Keratinocyte (primary cell): ENCODE measurements around the gene ZNF543. TPM values are rescaled to one million over a fixed set of nuclear protein-coding genes. Genes with fewer than 3 reads are reported as not detected.
"Not testable (repeated sequence)": the region's sequence is repeated elsewhere in the genome, so short reads cannot be mapped to it uniquely, and the experiment has no call there.

Experiments used
- DNase-seq: peaks from one replicate; pipeline ENCODE4 v3.0.0-alpha.2; 2011; ENCODE audit warnings: low read depth, missing footprints, low spot score
- FAIRE-seq: peaks from 2 replicates; lab custom pipeline; 2011; peaks lifted over from hg19 to GRCh38; lab: Jason Lieb, UNC
- H2AFZ ChIP-seq: 2 replicates; pipeline ENCODE4 v1.6.0; 2012; ENCODE audit warnings: low read length, control low read depth, inconsistent platforms; ENCODE audit not compliant: control insufficient read depth
- H3K27ac ChIP-seq: 2 replicates; pipeline ENCODE4 v1.5.1; 2011; ENCODE audit warnings: low read length; ENCODE audit not compliant: control insufficient read depth, insufficient read depth
- H3K27me3 ChIP-seq: 3 replicates; pipeline ENCODE4 v1.6.0; 2011; ENCODE audit warnings: low read length; ENCODE audit not compliant: control insufficient read depth, insufficient read depth; ENCODE audit errors: extremely low read depth
- H3K36me3 ChIP-seq, 2 experiments: 2 replicates in 1 of 2; 3 replicates in 1 of 2; pipeline ENCODE4 v1.5.1; 2011; ENCODE audit warnings: low read length in 2 of 2, mild to moderate bottlenecking in 1 of 2; ENCODE audit not compliant: control insufficient read depth in 2 of 2, insufficient read depth in 2 of 2; ENCODE audit errors: extremely low read depth in 1 of 2
- H3K4me1 ChIP-seq: 3 replicates; pipeline ENCODE4 v1.5.1; 2011; ENCODE audit warnings: low read length; ENCODE audit not compliant: control insufficient read depth, insufficient read depth; ENCODE audit errors: extremely low read depth
- H3K4me2 ChIP-seq: 3 replicates; pipeline ENCODE4 v1.6.0; 2011; ENCODE audit warnings: low read depth, low read length; ENCODE audit not compliant: control insufficient read depth, insufficient read depth; ENCODE audit errors: extremely low read depth
- H3K4me3 ChIP-seq, 3 experiments: fragments of 200-600 bp in 1 of 3; sonication (generic) in 1 of 3; 2 replicates in 2 of 3; 3 replicates in 1 of 3; pipeline ENCODE4 v1.5.1; 2011 to 2016; ENCODE audit warnings: low read length in 3 of 3, mild to moderate bottlenecking in 3 of 3, control low read depth in 2 of 3, inconsistent platforms in 1 of 3, low read depth in 1 of 3, mixed read lengths in 1 of 3, mixed run types in 1 of 3, moderate library complexity in 1 of 3; ENCODE audit not compliant: control insufficient read depth in 2 of 3, insufficient read depth in 2 of 3; ENCODE audit errors: extremely low read depth in 1 of 3
- H3K79me2 ChIP-seq: 2 replicates; pipeline ENCODE4 v1.6.0; 2012; ENCODE audit warnings: low read length; ENCODE audit not compliant: control insufficient read depth, insufficient read depth
- H3K9ac ChIP-seq: 3 replicates; pipeline ENCODE4 v1.6.0; 2011; ENCODE audit warnings: low read length; ENCODE audit not compliant: control insufficient read depth, insufficient read depth; ENCODE audit errors: extremely low read depth
- H3K9me1 ChIP-seq: 3 replicates; pipeline ENCODE4 v1.6.0; 2011; ENCODE audit warnings: low read length; ENCODE audit not compliant: control insufficient read depth, insufficient read depth; ENCODE audit errors: extremely low read depth
- H3K9me3 ChIP-seq: 2 replicates; pipeline ENCODE4 v1.5.1; 2012; ENCODE audit warnings: low read depth, low read length; ENCODE audit not compliant: control insufficient read depth
- H4K20me1 ChIP-seq: 3 replicates; pipeline ENCODE4 v1.6.0; 2011; ENCODE audit warnings: low read length; ENCODE audit not compliant: control insufficient read depth, insufficient read depth; ENCODE audit errors: extremely low read depth
- EZH2 ChIP-seq: IDR thresholded peaks from one replicate; pipeline ENCODE4 v1.6.1; 2012; ENCODE audit warnings: inconsistent platforms, mild to moderate bottlenecking, low read length, moderate library complexity
- dilution Hi-C: fragments of 300-500 bp; cut with MboI; formaldehyde crosslinking; loops from one replicate; pipeline ENCODE4 v1.7.0; 2020; ENCODE audit warnings: low sequenced_read_pairs; ENCODE audit not compliant: extremely low pct_ligation_motif_present
- polyA plus RNA-seq, 5 experiments: library from polyadenylated mRNA; depleted of rRNA in 3 of 5; stranded (reverse) in 3 of 5; stranded (forward) in 1 of 5; unstranded in 1 of 5; fragments of >200 nt; gene quantifications; 1 replicate in 1 of 5; 2 replicates in 3 of 5; 3 replicates in 1 of 5; pipeline versions ENCODE4 v1.2.1 to v1.2.3, GENCODE V29; 2011 to 2012; ENCODE audit warnings: missing spikeins in 2 of 5, low read depth in 1 of 5, low replicate concordance in 1 of 5
- TF ChIP-seq, protein P1 (sequence below), 3 experiments: IDR thresholded peaks in 1 of 3; conservative IDR thresholded peaks in 1 of 3; optimal IDR thresholded peaks in 1 of 3; 2 replicates in 2 of 3; 3 replicates in 1 of 3; pipeline versions ENCODE3 to v1.5.1; 2011; ENCODE audit warnings: low read length in 3 of 3, mild to moderate bottlenecking in 3 of 3, moderate library complexity in 2 of 3, control low read depth in 1 of 3, inconsistent platforms in 1 of 3; ENCODE audit not compliant: insufficient read depth in 2 of 3; ENCODE audit errors: extremely low read depth in 1 of 3

Gene ZNF543
- polyA plus RNA-seq, 1 donor (not counting 4 experiments of a cell fraction or from before 2014, with no cell fraction given), result 2.5 TPM

DNA sequence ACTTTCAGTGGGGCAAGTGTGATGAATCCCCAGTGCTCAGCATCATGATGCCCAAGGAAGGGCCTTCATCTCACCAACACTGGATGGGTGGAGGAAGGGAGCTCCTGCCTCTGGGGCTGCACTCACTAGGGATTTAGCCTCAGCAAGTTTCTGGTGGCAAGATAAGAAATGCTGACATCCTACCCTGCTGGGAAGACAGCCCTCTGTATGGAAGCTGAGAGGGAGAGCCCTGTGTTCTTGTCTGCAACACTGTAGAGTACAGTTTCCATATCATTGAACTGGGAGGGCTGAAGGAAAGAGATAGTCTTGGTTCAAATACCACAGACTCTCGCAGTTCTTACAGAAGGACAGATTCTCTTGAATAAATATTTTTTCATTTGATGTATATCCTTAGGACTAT, 47.3 kb upstream of the ZNF543 start:
- H3K4me2 ChIP-seq, result no peak overlapping the region
- H3K36me3 ChIP-seq, result peaks cover 0 to 1% of the 10 kb centered on the region in 2 experiments
- no peak overlapping the region for H3K27ac ChIP-seq
- no peak overlapping the region for H3K9ac ChIP-seq
- no peaks in the 10 kb centered on the region for H3K27me3 ChIP-seq
- no peak for FAIRE-seq
- H3K4me3 ChIP-seq, result no peak overlapping the region
- no peak overlapping the region for H2AFZ ChIP-seq
- no peaks in the 10 kb centered on the region for H3K79me2 ChIP-seq
- dilution Hi-C loops, result no loop called here
- no peaks in the 10 kb centered on the region for H3K9me3 ChIP-seq
- peaks cover 11% of the 10 kb centered on the region for H3K4me1 ChIP-seq
- H4K20me1 ChIP-seq, result no peaks in the 10 kb centered on the region
- TF ChIP-seq, protein P1, sequence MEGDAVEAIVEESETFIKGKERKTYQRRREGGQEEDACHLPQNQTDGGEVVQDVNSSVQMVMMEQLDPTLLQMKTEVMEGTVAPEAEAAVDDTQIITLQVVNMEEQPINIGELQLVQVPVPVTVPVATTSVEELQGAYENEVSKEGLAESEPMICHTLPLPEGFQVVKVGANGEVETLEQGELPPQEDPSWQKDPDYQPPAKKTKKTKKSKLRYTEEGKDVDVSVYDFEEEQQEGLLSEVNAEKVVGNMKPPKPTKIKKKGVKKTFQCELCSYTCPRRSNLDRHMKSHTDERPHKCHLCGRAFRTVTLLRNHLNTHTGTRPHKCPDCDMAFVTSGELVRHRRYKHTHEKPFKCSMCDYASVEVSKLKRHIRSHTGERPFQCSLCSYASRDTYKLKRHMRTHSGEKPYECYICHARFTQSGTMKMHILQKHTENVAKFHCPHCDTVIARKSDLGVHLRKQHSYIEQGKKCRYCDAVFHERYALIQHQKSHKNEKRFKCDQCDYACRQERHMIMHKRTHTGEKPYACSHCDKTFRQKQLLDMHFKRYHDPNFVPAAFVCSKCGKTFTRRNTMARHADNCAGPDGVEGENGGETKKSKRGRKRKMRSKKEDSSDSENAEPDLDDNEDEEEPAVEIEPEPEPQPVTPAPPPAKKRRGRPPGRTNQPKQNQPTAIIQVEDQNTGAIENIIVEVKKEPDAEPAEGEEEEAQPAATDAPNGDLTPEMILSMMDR (optimal IDR thresholded peaks at IDR 0.05 in 1 of 3, IDR thresholded peaks at IDR 0.05 in 1 of 3, conservative IDR thresholded peaks at IDR 0.05 in 1 of 3; ENCODE audit: extremely low read depth in 1 of 3, insufficient read depth in 2 of 3, low read length in 3 of 3), result no peak
- no peak for TF ChIP-seq EZH2
- H3K9me1 ChIP-seq, result no peaks in the 10 kb centered on the region
- no peak for DNase-seq

DNA sequence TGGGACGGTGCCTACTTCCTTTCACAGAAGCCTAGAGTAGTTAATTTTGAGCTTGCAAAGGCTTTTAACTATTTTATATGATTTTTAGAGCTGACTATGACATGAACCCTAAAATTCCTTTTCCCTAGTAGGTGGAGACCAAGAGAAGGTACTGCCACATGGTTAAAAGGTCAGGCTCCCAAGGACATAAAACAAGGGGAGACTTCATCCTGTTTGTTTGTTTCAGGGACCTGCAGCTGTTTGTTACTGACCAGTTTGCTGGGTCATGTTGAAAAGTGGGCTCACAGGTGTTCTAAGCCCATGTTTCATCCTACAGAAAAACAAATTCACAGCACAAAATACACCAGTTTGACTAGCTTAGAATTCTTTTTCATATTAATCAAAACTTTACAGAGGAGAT, 43.8 kb upstream of the ZNF543 start:
- H3K27ac ChIP-seq, result no peak overlapping the region
- FAIRE-seq (no peak), DNase-seq (no peak)
- H2AFZ ChIP-seq, result no peak overlapping the region
- TF ChIP-seq EZH2, result no peak
- TF ChIP-seq, protein P1 (optimal IDR thresholded peaks at IDR 0.05 in 1 of 3, IDR thresholded peaks at IDR 0.05 in 1 of 3, conservative IDR thresholded peaks at IDR 0.05 in 1 of 3; ENCODE audit: extremely low read depth in 1 of 3, insufficient read depth in 2 of 3, low read length in 3 of 3), result no peak
- peaks cover 0 to 1% of the 10 kb centered on the region in 2 experiments for H3K36me3 ChIP-seq
- H3K4me1 ChIP-seq, result peaks cover 15% of the 10 kb centered on the region
- no peaks in the 10 kb centered on the region for H3K9me1 ChIP-seq
- H3K9ac ChIP-seq, result no peak overlapping the region
- H3K9me3 ChIP-seq, result no peaks in the 10 kb centered on the region
- dilution Hi-C loops, result no loop called here
- H3K4me3 ChIP-seq, result no peak overlapping the region
- H3K79me2 ChIP-seq, result peaks cover 11% of the 10 kb centered on the region
- no peaks in the 10 kb centered on the region for H4K20me1 ChIP-seq
- no peak overlapping the region for H3K4me2 ChIP-seq
- H3K27me3 ChIP-seq, result no peaks in the 10 kb centered on the region

DNA sequence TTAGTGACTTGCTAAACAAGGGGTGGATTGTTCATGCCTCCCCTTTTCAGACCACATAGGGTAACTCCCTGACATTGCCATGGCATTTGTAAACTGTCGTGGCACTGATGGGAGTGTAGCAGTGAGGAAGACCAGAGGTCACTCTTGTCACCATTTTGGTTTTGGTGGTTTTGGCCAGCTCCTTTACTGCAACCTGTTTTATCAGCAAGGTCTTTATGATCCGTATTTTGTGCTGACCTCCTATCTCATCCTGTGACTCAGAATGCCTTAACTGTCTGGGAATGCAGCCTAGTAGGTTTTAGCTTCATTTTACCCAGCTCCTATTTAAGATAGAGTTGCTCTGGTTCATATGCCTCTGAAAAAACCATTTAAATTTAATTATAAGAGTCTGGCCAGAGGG, 41.8 kb upstream of the ZNF543 start:
- H4K20me1 ChIP-seq, DNase-seq, H3K9ac ChIP-seq, H2AFZ ChIP-seq, H3K36me3 ChIP-seq, FAIRE-seq, H3K9me3 ChIP-seq, dilution Hi-C loops, H3K27me3 ChIP-seq, H3K4me3 ChIP-seq, H3K4me2 ChIP-seq, H3K9me1 ChIP-seq: not testable (repeated sequence)
- Histone ChIP-seq H3K4me1 (peaks cover 34% of the 10 kb centered on the region), H3K79me2 (peaks cover 31% of the 10 kb centered on the region), H3K27ac (peak overlapping the region; percentile 99)
